Right cardiac atrium (tissue), 5 donors: Measurements from ENCODE around the gene SPOPL. TPM values are rescaled to one million over a fixed set of nuclear protein-coding genes. Genes with fewer than 3 reads are reported as not detected.

Experiments used
- ATAC-seq, 2 donors: fragments of 200-7000 bp; cut with Tn5 transposase; one replicate each; pipeline versions ENCODE4 v1.8.0 to v1.9.1; 2020; ENCODE audit warnings: moderate library complexity in 2 of 2, mild to moderate bottlenecking in 1 of 2
- DNase-seq, 3 donors: peaks; one replicate each; pipeline ENCODE4 v3.0.0-alpha.2; 2020
- H3K27ac ChIP-seq: one replicate; pipeline ENCODE4 v1.5.1; 2013; ENCODE audit warnings: mild to moderate bottlenecking, low read length, control low read depth, moderate library complexity
- H3K27me3 ChIP-seq: one replicate; pipeline ENCODE4 v1.6.1; 2013; ENCODE audit not compliant: control insufficient read depth, insufficient read depth
- H3K4me1 ChIP-seq: one replicate; pipeline ENCODE4 v1.6.1; 2013; ENCODE audit warnings: low read length; ENCODE audit not compliant: control insufficient read depth, insufficient read depth
- H3K4me3 ChIP-seq: one replicate; pipeline ENCODE4 v1.5.1; 2013; ENCODE audit warnings: low read length, control low read depth
- H3K9me3 ChIP-seq: one replicate; pipeline ENCODE4 v1.6.1; 2013; ENCODE audit warnings: low read length; ENCODE audit not compliant: control insufficient read depth
- WGBS: extraction: QIAGEN DNeasy Blood & Tissue Kit; methylation state at CpG from one replicate; pipeline ENCODE4 v1.1.7; 2013; 5-methylcytosine and 5-hydroxymethylcytosine counted together
- intact Hi-C, 4 donors: fragments of 100-400 bp; cut with DNase I; formaldehyde crosslinking; loops; one replicate each; pipeline versions ENCODE4 v1.11.0 to v1.14.0; 2022 to 2023
- polyA plus RNA-seq: library from polyadenylated mRNA; stranded (reverse); fragments of 200-250 nt; gene quantifications from one replicate; pipeline ENCODE4 v1.2.3, GENCODE V29; 2013
- total RNA-seq, 4 donors: library from RNA; stranded (reverse); fragmentation: NEBNext Ultra II Directional; extraction: Animal tissue kit (Norgen Biotek cat#: 25700); gene quantifications; one replicate each; pipeline ENCODE4 v1.2.1, GENCODE V29; 2021
- donor health status: healthy with polysubstance abuse.
- donor health status: DM: no; HTN: yes; CAD: no.
- donor health status: DM: no; HTN: no; CAD: no.
- donor health status: DM: no; HTN: yes; CAD: no; lungs with severe emphysema.
- donor health status: DM: yes; HTN: yes; CAD: no.

Gene SPOPL
- total and polyA plus RNA-seq, 5 donors = 4.1 to 20.4 (median 14.2) TPM

DNA sequence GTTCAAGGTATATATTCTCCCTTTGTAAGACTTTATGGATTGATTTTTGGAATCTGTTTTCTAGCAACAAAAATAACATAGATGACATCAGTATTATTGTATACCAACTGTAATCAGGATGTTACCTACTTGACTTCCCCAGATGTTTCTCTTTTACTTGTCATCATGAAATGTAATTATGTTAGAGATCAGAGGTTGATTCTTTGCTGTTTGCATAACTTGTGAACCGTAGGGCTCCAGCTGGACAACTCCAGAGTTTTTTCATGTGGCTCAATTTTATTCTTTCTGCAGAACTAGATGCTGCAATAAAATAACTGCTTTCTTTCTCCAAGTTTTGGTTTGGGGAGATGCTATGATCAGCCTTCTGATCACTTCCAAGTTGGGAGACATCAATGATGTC lies 58.1 kb downstream of the SPOPL start:
- WGBS = 51% methylated on average over 1 of the region's 1 CpG
- DNase-seq (no peak), ATAC-seq (no peak)
- H3K4me3 ChIP-seq = no peak overlapping the region
- no peaks in the 10 kb centered on the region for H3K9me3 ChIP-seq
- no peak overlapping the region for H3K27ac ChIP-seq
- H3K4me1 ChIP-seq = no peaks in the 10 kb centered on the region
- intact Hi-C loops = no loop called here
- H3K27me3 ChIP-seq = no peaks in the 10 kb centered on the region

DNA sequence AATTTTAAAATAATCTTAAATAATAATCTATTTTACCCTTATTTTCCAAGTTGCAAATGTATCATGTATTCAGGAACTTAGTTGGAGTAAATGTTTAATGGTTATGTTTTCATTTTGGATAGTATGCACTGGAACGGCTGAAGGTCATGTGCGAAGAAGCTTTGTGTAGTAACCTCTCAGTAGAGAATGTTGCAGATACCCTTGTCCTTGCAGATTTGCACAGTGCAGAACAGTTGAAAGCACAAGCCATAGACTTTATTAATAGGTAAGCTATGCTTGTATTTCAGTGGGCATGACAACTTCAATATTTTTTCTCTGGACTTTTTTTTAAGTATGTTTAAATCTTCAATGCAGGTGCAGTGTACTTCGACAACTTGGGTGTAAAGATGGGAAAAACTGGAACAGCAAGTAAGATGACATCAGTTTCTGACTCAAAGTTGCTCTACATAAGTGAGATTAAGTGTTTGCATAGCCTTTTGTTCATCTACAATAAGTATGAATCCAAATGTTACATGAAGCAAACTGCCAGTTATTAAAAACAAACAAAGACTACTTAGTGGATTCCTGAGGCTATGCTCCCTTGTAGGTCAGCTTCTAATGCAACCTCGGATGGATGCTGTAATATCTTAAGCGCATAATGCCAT lies 63.1 kb downstream of the SPOPL start:
- Histone ChIP-seq H3K27ac (no peak overlapping the region), H3K9me3 (no peaks in the 10 kb centered on the region), H3K4me1 (no peaks in the 10 kb centered on the region), H3K27me3 (no peaks in the 10 kb centered on the region), H3K4me3 (no peak overlapping the region)
- ATAC-seq = no peak
- DNase-seq = no peak
- intact Hi-C loops = no loop called here
- WGBS = 73% methylated on average over 5 of the region's 5 CpGs

DNA sequence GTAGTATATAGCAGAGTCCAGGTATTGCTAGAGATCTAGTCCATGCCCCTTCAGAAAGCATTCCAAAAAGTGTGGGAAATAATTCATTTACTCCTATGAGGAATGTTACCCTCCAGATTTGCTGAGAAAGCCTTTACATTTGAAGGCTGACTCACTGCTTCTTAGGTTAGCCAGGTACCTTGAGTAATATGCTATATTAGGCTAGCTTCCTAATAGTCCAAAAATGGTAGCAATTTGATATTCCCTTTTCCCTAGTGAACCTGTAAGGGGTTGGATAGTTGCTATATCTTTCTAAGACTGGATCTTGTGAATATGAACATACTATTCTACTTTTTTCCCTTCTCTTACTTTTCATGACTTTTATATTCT lies 63.6 kb downstream of the SPOPL start:
- Histone ChIP-seq H3K4me1 (no peaks in the 10 kb centered on the region), H3K27me3 (no peaks in the 10 kb centered on the region), H3K4me3 (no peak overlapping the region), H3K27ac (no peak overlapping the region), H3K9me3 (no peaks in the 10 kb centered on the region)
- intact Hi-C loops = no loop called here
- DNase-seq = no peak
- no peak for ATAC-seq

DNA sequence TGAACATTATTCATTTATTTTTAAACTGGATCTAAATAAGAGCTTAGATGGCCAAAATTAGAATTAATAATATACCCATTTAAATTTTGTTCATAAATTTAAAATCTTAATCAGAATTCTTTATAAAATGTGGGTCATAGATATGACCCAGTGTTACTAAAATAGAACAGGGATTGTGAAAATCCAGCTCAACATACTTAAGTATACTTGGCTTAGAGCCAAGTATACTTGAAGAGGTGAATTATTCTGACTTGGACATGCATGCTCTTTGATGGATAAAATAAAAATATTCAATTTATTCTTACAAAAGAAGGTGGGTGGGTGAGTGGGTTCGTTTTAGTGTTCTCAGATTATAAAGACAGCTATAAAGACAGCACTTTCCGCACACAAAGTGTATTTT lies 70.7 kb downstream of the SPOPL start:
- 84% methylated on average over 2 of the region's 2 CpGs for WGBS
- intact Hi-C loops = no loop called here
- Histone ChIP-seq H3K4me3 (no peak overlapping the region), H3K4me1 (no peaks in the 10 kb centered on the region), H3K9me3 (no peaks in the 10 kb centered on the region), H3K27me3 (no peaks in the 10 kb centered on the region), H3K27ac (no peak overlapping the region)
- ATAC-seq (no peak), DNase-seq (no peak)

DNA sequence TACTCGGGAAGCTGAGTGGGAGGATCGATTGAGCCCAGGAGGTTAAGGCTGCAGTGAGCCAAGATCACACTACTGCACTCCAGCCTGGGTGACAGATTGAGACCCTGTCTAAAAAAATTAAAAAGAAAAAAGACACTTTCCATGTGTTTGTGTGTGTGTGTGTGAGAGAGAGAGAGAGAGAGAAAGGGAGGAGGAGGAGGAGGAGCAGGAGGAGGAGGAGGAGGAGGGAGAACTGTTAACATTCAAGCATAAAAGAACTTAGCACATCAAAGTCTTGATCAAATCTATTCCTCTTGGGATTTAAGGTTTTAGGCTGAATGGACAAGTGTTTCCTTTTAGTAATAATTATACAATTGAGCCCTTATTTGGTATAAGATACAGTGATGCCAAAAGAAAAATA lies 75.5 kb downstream of the SPOPL start:
- 94% methylated on average over 2 of the region's 2 CpGs for WGBS
- DNase-seq (no peak), ATAC-seq (no peak)
- H3K9me3 ChIP-seq = no peaks in the 10 kb centered on the region
- H3K27ac ChIP-seq = no peak overlapping the region
- no peaks in the 10 kb centered on the region for H3K27me3 ChIP-seq
- intact Hi-C loops = no loop called here
- H3K4me1 ChIP-seq = no peaks in the 10 kb centered on the region
- H3K4me3 ChIP-seq = no peak overlapping the region

DNA sequence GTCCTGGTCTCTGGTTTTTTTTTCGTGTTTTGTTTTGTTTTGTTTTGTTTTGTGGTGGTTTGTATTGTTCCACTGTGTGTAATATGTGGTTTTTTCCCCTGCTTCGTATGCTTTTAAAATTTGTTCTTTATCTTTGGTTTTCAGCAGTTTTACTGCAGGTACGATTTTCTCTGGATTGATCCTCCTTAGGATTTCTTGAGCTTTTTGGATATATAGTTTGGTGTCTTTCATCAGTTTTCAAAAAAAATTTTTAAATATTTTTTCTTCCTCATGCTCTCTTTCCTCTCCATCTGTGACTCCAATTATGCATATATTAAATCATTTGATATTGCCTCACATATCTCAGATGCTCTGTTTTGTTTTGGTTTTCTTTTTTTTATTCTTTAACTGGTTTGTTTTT lies 78.0 kb downstream of the SPOPL start:
- H3K27ac ChIP-seq = no peak overlapping the region
- H3K4me1 ChIP-seq = no peaks in the 10 kb centered on the region
- DNase-seq = no peak
- ATAC-seq = no peak
- H3K27me3 ChIP-seq = no peaks in the 10 kb centered on the region
- intact Hi-C loops = no loop called here
- no peak overlapping the region for H3K4me3 ChIP-seq
- WGBS = 97% methylated on average over 3 of the region's 3 CpGs
- no peaks in the 10 kb centered on the region for H3K9me3 ChIP-seq

DNA sequence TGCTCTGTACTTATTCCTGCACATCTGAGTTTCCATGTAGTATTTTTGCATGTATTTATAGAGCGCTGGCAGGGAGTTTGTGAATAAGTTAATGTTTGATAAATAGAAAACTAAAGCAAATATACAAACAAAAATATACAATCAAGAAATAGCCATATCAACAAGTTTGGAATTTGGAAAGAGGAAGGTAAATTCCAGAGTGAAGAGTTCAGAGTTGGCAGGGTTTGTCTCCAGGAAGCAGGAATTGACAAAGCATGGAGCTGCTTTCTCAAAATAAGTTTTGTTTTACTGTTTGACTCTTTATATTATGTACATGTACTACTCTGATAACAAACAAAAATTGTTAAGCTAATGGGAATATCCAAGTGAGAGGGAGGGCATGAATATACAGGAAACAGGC lies 80.3 kb downstream of the SPOPL start:
- DNase-seq (no peak), ATAC-seq (no peak)
- 98% methylated on average over 1 of the region's 1 CpG for WGBS

DNA sequence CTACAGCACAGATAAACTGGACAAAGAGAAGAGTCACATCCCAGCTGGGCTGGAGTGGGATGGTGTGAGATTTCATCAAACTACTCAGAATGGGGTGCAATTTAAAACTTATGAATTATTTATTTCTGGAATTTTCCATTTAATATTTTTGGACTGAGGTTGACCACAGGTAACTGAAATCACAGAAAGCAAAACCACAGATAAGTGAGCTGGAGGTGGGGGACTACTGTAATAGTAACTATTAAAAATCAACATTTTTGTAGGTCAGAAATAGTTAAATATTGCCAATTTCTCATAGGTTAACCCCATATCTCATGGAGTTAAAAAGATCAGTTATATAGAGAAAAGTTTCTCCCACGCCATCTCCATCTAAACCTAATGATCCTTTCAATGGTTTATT lies 88.1 kb downstream of the SPOPL start:
- Histone ChIP-seq H3K27me3 (no peaks in the 10 kb centered on the region), H3K9me3 (no peaks in the 10 kb centered on the region), H3K27ac (no peak overlapping the region), H3K4me3 (no peak overlapping the region), H3K4me1 (no peaks in the 10 kb centered on the region)
- WGBS = 99% methylated on average over 1 of the region's 1 CpG
- intact Hi-C loops = loop anchor here in 1 of 4 donors (10.0 kb wide), 1 partner anchor 115 kb away; no protein-coding TSS in a partner anchor
- DNase-seq = no peak
- no peak for ATAC-seq

More for the DNA sequence above, 80.3 kb downstream of the SPOPL start:
- H3K9me3 ChIP-seq = no peaks in the 10 kb centered on the region
- H3K27ac ChIP-seq = no peak overlapping the region
- no peak overlapping the region for H3K4me3 ChIP-seq
- intact Hi-C loops = no loop called here
- no peaks in the 10 kb centered on the region for H3K4me1 ChIP-seq
- H3K27me3 ChIP-seq = no peaks in the 10 kb centered on the region

DNA sequence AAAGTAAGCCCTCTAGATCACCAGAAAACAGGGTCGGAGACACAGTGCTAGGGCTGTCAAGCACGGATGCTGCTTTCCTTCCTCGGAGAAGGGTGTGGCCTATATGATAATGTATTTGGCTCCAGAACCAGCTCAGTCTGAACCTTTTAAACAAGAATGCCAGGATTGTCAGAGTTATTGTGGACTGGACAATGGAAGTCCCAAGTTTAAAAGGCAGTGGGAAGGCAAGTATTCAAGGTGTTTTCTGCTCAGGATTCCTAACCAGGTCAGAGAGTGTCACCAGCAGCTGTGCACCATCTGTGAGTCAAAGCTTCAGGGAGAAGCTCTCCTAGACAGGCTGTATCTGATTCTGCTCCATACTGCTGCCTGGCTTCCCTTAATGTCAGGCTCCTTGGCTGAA lies 94.8 kb downstream of the SPOPL start:
- intact Hi-C loops = loop anchor here in 1 of 4 donors (10.0 kb wide), 1 partner anchor 108 kb away; no protein-coding TSS in a partner anchor
- WGBS = 64% methylated on average over 3 of the region's 3 CpGs
- Histone ChIP-seq H3K9me3 (no peaks in the 10 kb centered on the region), H3K4me3 (no peak overlapping the region), H3K27me3 (no peaks in the 10 kb centered on the region), H3K27ac (no peak overlapping the region), H3K4me1 (no peaks in the 10 kb centered on the region)
- DNase-seq (no peak), ATAC-seq (no peak)

DNA sequence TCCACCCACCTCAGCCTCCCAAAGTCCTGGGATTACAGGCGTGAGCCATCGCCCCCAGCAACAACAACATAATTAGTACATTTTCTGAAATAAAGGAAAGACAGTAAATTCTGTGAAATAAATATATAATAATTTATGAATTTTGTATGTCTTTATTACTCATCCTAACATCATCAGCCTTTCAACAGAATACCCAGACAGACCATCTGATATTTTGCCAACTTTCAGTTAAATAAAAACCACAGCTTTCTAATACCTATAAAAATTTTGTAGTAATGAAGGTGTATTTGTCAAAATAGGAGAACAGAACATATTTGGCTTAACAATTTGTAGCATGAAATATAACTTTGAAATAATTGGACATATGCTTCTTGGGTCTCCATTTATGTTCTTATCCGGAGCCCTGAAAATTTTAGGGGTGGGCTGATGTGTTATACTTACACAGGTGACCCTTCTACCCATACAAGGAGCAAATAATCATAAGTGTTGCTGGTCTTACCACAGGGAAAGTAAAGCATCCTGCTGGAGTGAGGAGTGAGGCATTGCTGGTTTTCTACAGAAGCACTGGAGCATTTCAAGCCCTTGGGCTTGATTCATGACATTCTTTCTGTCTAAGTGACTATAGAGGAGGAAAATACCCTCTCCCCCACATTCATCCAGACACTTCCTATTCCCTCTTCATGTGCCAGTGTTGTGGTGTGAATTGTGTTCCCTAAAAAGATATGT lies 99.3 kb downstream of the SPOPL start:
- DNase-seq (no peak), ATAC-seq (no peak)
- H3K9me3 ChIP-seq = no peaks in the 10 kb centered on the region
- no peaks in the 10 kb centered on the region for H3K4me1 ChIP-seq
- H3K27ac ChIP-seq = no peak overlapping the region
- H3K27me3 ChIP-seq = no peaks in the 10 kb centered on the region
- H3K4me3 ChIP-seq = no peak overlapping the region
- 96% methylated on average over 3 of the region's 3 CpGs for WGBS
- intact Hi-C loops = no loop called here

DNA sequence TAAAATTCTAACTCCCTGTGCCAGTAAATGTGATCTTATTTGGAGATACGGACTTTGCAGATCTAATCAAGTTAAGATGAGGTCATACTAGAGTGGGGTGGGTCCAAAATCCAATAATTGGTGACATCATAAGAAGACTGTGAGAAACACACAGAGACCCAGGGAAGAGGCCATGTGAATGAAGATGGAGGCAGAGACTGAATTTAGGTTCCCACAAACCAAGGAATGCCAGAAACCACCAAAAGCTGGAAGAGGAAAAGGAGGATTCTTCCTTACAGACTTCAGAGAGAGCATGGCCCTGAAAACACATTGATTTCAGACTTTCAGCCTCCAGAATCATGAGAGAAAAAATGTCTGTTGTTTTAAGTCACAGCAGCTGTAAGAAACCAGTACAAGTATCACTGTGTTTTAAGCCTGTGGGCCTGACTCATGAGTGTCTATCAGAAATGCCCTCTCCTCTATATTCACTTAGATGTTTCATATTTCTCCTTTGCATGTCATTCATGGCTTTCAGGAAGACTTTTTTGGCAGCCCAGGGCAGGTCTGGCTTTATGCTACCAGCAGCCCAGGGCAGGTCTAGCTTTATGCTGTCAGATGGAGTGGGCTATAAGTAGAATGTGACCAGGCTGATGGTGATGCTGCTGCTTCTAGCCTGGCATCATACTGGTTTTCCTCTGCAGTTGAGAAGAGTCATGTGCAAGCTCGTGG lies 100.0 kb downstream of the SPOPL start:
- no peak overlapping the region for H3K27ac ChIP-seq
- no peak for ATAC-seq
- no peak overlapping the region for H3K4me3 ChIP-seq
- 83% methylated on average over 2 of the region's 2 CpGs for WGBS
- intact Hi-C loops = no loop called here
- no peaks in the 10 kb centered on the region for H3K9me3 ChIP-seq
- no peak for DNase-seq
- no peaks in the 10 kb centered on the region for H3K27me3 ChIP-seq
- no peaks in the 10 kb centered on the region for H3K4me1 ChIP-seq
